ENCODE data around the gene DOCK10.
"Not testable (repeated sequence)": the region's sequence is repeated elsewhere in the genome, so short reads cannot be mapped to it uniquely, and the experiment has no call there.

Gene DOCK10

GRCh38 chr2:224918626-224919471 lies 123.4 kb downstream of the DOCK10 start:
- DNase-seq (ENCODE audit: low spot score), result no peak

GRCh38 chr2:224917246-224917645 lies 125.0 kb downstream of the DOCK10 start:
- DNase-seq (ENCODE audit: low spot score), result not testable (repeated sequence)

GRCh38 chr2:224915136-224915535 lies 127.1 kb downstream of the DOCK10 start:
- DNase-seq (ENCODE audit: low spot score), result no peak

GRCh38 chr2:224910574-224910925 lies 131.7 kb downstream of the DOCK10 start:
- DNase-seq (ENCODE audit: low spot score), result no peak

GRCh38 chr2:224909885-224910573 lies 132.2 kb downstream of the DOCK10 start:
- peak; percentile 47 for DNase-seq (ENCODE audit: low spot score)

- DNase-seq (ENCODE audit: low spot score), result no peak
These were observed 133.4 kb downstream of the DOCK10 start for GRCh38 chr2:224908818-224909217.

- no peak for DNase-seq (ENCODE audit: low spot score)
These were observed 137.9 kb downstream of the DOCK10 start for GRCh38 chr2:224904381-224904780.

GRCh38 chr2:224903621-224904020 lies 138.6 kb downstream of the DOCK10 start:
- DNase-seq (ENCODE audit: low spot score), result no peak

GRCh38 chr2:224901121-224901676 lies 141.1 kb downstream of the DOCK10 start:
- DNase-seq (ENCODE audit: low spot score), result no peak

GRCh38 chr2:224895377-224895776 lies 146.9 kb downstream of the DOCK10 start:
- no peak for DNase-seq (ENCODE audit: low spot score)

GRCh38 chr2:224894356-224894755 lies 147.9 kb downstream of the DOCK10 start:
- peak; percentile 61 for DNase-seq (ENCODE audit: low spot score)

- DNase-seq (ENCODE audit: low spot score), result no peak
These were observed 148.4 kb downstream of the DOCK10 start for GRCh38 chr2:224893848-224894247.

- DNase-seq (ENCODE audit: low spot score), result no peak
These were observed 149.6 kb downstream of the DOCK10 start for GRCh38 chr2:224892574-224893204.

- no peak for DNase-seq (ENCODE audit: low spot score)
These were observed 151.9 kb downstream of the DOCK10 start for GRCh38 chr2:224890372-224890771.

- no peak for DNase-seq (ENCODE audit: low spot score)
These were observed 155.1 kb downstream of the DOCK10 start for GRCh38 chr2:224887141-224887540.

- DNase-seq (ENCODE audit: low spot score), result no peak
These were observed 156.3 kb downstream of the DOCK10 start for GRCh38 chr2:224885836-224886547.

GRCh38 chr2:224885291-224885690 lies 157.0 kb downstream of the DOCK10 start:
- no peak for DNase-seq (ENCODE audit: low spot score)

- no peak for DNase-seq (ENCODE audit: low spot score)
These were observed 158.1 kb downstream of the DOCK10 start for GRCh38 chr2:224884188-224884587.

GRCh38 chr2:224883700-224884099 lies 158.6 kb downstream of the DOCK10 start:
- no peak for DNase-seq (ENCODE audit: low spot score)

GRCh38 chr2:224883172-224883516 lies 159.1 kb downstream of the DOCK10 start:
- no peak for DNase-seq (ENCODE audit: low spot score)

GRCh38 chr2:224882291-224883171 lies 159.7 kb downstream of the DOCK10 start:
- no peak for DNase-seq (ENCODE audit: low spot score)
